Measurements from ENCODE around the gene ADK. TPM values are rescaled to one million over a fixed set of nuclear protein-coding genes. Genes with fewer than 3 reads are reported as not detected.
"Not testable (repeated sequence)": the region's sequence is repeated elsewhere in the genome, so short reads cannot be mapped to it uniquely, and the experiment has no call there.

Gene ADK
- total RNA-seq, 1 donor from 2014 or later, result 53.7 TPM

DNA sequence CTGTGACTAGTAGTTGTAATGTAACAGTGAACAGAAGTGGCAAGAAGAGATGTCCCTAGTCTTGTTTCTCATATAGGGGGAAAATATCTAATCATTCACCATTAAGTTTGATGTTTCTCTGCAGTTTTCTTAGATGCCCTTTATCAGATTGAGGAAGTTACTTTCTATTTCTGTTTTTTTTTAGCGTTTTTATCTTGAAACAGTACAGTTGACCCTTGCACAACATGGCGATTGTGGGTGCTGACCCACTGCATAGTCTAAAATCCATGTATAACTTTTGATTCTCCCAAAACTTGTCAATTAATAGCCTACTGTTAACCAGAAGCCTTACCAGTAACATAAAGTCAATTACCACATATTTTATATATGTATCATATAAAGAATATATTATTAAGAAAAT lies 192.0 kb downstream of the ADK start:
- Histone ChIP-seq H3K4me3 (ENCODE audit: low read depth, low read length) (no peak overlapping the region), H3K36me3 (ENCODE audit: control insufficient read depth, insufficient read depth, low read length) (peaks cover 4% of the 10 kb centered on the region), H3K27me3 (ENCODE audit: control insufficient read depth, insufficient read depth, low read length) (no peaks in the 10 kb centered on the region)
- DNase-seq (ENCODE audit: low read depth) (no peak), FAIRE-seq (no peak)
- no peak for TF ChIP-seq CTCF (IDR thresholded peaks at IDR 0.05; ENCODE audit: insufficient read depth, low read length, severe bottlenecking)

DNA sequence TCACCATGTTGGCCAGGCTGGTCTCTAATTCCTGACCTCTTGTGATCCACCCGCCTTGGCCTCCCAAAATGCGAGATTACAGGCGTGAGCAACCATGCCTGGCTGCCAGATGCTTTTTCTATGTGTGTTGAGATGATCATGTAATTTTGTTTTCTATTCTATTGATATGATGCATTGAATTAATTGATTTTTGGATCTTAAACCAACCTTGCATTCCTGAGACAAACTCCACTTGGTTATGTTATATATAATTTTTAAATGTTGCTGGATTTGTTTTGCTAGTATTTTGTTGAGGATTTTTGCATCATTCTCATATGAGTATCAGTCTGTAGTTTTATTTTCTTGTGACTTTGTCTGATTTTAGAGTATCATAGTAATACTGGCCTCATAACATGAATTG lies 192.8 kb downstream of the ADK start:
- no peak for TF ChIP-seq CTCF (IDR thresholded peaks at IDR 0.05; ENCODE audit: insufficient read depth, low read length, severe bottlenecking)
- Histone ChIP-seq H3K27me3 (ENCODE audit: control insufficient read depth, insufficient read depth, low read length) (no peaks in the 10 kb centered on the region), H3K36me3 (ENCODE audit: control insufficient read depth, insufficient read depth, low read length) (peaks cover 4% of the 10 kb centered on the region), H3K4me3 (ENCODE audit: low read depth, low read length) (no peak overlapping the region)
- DNase-seq (ENCODE audit: low read depth) (no peak), FAIRE-seq (no peak)

DNA sequence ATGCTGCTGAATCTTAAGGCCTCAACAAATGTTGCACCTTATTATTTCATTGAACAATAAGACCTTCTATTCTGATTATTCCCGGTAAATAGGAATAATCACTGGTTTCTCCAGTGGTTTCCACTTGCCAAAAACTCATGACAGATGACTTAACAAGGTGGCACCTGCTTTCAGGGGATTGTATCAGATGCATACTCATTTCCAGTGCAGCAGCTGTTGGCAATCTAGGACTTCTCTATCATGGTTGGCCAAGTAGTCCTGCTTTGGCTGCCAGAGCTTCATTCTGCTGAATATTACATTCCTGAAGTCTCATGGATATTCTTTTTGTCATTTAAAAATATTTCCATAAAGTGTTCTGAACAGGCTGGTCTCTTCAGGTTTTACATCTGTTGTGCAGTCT lies 193.3 kb downstream of the ADK start:
- Histone ChIP-seq H3K36me3 (ENCODE audit: control insufficient read depth, insufficient read depth, low read length) (peaks cover 4% of the 10 kb centered on the region), H3K27me3 (ENCODE audit: control insufficient read depth, insufficient read depth, low read length) (no peaks in the 10 kb centered on the region), H3K4me3 (ENCODE audit: low read depth, low read length) (no peak overlapping the region)
- FAIRE-seq (no peak), DNase-seq (ENCODE audit: low read depth) (no peak)
- TF ChIP-seq CTCF (IDR thresholded peaks at IDR 0.05; ENCODE audit: insufficient read depth, low read length, severe bottlenecking), result no peak

GRCh38 chr10:74347522-74347921 lies 196.5 kb downstream of the ADK start:
- FAIRE-seq (no peak), DNase-seq (ENCODE audit: low read depth) (no peak)
- no peaks in the 10 kb centered on the region for H3K27me3 ChIP-seq (ENCODE audit: control insufficient read depth, insufficient read depth, low read length)
- H3K4me3 ChIP-seq (ENCODE audit: low read depth, low read length), result no peak overlapping the region
- peaks cover 4% of the 10 kb centered on the region for H3K36me3 ChIP-seq (ENCODE audit: control insufficient read depth, insufficient read depth, low read length)
- no peak for TF ChIP-seq CTCF (IDR thresholded peaks at IDR 0.05; ENCODE audit: insufficient read depth, low read length, severe bottlenecking)

DNA sequence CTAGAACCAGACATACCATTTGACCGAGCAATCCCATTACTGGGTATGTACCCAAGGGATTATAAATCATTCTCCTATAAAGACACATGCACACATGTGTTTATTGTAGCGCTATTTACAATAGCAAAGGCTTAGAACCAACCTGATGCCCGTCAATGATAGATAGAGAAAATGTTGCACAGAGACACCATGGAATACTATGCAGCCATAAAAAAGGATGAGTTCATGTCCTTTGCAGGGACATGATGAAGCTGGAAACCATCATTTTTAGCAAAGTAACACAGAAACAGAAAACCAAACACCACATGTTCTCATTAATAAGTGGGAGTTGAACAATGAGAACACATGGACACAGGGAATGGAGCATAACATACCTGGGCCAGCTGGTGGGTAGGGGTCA lies 202.0 kb downstream of the ADK start:
- not testable (repeated sequence) for H3K4me3 ChIP-seq (ENCODE audit: low read depth, low read length); H3K36me3 ChIP-seq (ENCODE audit: control insufficient read depth, insufficient read depth, low read length); H3K27me3 ChIP-seq (ENCODE audit: control insufficient read depth, insufficient read depth, low read length); FAIRE-seq; DNase-seq (ENCODE audit: low read depth)

GRCh38 chr10:74361678-74362077 lies 210.7 kb downstream of the ADK start:
- DNase-seq (ENCODE audit: low read depth), result no peak

More at GRCh38 chr10:74361678-74362077, 210.7 kb downstream of the ADK start:
- no peaks in the 10 kb centered on the region for H3K27me3 ChIP-seq (ENCODE audit: control insufficient read depth, insufficient read depth, low read length)
- TF ChIP-seq CTCF (IDR thresholded peaks at IDR 0.05; ENCODE audit: insufficient read depth, low read length, severe bottlenecking), result no peak
- FAIRE-seq, result no peak
- H3K36me3 ChIP-seq (ENCODE audit: control insufficient read depth, insufficient read depth, low read length), result no peaks in the 10 kb centered on the region
- H3K4me3 ChIP-seq (ENCODE audit: low read depth, low read length), result no peak overlapping the region

Data from bronchial epithelial cell (primary cell).